ENCODE measurements around the gene FGF5.
"Not testable (repeated sequence)": the region's sequence is repeated elsewhere in the genome, so short reads cannot be mapped to it uniquely, and the experiment has no call there.

The FGF5 gene

GRCh38 chr4:80255329-80256095, 11.0 kb upstream of the FGF5 start:
- DNase-seq, result no peak

- no peak for DNase-seq
Observed at GRCh38 chr4:80257851-80258250, 8.6 kb upstream of the FGF5 start.

- no peak for DNase-seq
Observed at GRCh38 chr4:80259012-80259411, 7.5 kb upstream of the FGF5 start.

DNA sequence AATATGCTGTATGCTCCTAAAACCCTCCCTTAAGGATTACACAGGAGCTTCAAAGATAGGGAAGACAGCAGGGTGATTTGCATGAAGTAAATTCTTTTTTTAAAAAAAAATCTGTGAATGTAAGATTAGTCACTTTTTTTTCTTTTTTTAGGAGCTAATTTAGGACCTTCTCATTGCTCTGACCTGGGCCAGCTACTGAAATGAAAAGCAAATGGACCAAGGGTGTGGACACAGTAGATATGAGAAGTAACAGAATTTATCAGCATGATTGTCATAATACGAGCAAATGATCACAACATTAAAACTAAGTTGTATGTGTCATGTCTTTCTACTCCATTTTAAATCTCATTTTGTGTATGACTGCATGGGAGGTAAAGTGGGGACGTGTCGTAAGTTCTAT, 6.6 kb upstream of the FGF5 start:
- no peak for DNase-seq

DNA sequence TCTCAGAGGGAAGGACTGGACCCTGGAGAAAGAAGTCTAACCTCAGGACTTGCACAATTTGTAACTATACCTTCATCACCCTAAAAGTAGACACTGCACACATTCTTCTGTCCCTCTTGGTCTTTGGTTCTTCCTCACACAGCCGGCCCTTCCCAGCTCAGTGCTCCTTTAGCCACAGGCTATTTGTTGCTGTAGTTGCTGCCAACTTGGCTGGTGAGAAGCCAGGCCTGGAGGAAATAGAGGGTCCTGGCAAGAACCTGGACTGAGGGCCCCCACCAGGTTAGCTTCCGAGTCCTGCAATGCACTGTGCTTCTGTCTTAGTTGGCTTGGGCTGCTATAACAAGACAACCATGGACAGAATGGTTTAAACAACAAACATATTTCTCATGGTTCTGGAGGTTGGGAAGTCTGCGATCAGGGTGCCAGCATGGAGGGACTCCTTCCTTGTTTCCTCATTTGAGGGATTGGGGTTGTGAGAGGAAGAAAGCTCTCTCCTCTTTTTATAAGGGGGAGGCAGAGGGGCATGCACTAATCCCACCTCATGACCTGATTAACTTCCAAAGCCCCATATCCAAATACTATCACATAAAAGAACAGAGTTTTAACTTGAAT, 4.4 kb upstream of the FGF5 start:
- DNase-seq, result no peak

- DNase-seq, result no peak
Observed at GRCh38 chr4:80263541-80264351, 2.7 kb upstream of the FGF5 start.

- DNase-seq, result no peak
Observed at GRCh38 chr4:80264352-80264647, 2.2 kb upstream of the FGF5 start.

- DNase-seq, result no peak
Observed at GRCh38 chr4:80264825-80265224, 1.6 kb upstream of the FGF5 start.

DNA sequence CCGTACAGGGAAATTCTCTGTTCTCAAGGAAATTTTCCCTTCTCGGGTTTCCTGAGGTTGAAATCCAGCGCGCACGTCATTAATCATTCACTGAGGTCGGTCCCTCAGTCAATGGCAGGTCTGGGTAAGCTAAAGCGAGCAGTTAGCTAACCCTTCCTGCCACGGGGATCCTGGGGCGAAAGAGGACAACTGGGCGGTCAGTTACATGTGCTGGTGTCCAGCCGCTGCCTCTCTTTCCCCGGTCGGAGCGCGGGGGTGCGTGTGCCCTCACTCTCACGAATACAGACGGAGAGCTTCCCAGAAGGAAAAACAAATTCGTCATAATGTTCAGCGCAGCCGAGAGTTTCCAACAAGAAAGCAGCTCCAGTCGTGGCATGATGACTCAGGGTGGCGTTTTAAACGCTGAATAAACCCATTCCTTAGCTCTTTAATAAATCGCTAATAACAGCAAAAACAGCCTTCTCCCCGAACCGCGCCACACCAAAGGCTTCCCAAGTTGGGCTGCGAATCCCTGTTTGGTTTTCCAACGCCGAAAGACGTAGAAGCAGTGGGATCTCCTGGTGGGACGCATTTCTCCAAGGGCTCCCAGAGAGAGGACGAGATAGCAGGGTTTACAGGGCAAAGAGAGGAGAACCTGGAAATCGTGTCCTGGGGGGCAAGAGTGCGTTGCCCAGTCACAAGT, 752 bp upstream of the FGF5 start:
- DNase-seq, result no peak

DNA sequence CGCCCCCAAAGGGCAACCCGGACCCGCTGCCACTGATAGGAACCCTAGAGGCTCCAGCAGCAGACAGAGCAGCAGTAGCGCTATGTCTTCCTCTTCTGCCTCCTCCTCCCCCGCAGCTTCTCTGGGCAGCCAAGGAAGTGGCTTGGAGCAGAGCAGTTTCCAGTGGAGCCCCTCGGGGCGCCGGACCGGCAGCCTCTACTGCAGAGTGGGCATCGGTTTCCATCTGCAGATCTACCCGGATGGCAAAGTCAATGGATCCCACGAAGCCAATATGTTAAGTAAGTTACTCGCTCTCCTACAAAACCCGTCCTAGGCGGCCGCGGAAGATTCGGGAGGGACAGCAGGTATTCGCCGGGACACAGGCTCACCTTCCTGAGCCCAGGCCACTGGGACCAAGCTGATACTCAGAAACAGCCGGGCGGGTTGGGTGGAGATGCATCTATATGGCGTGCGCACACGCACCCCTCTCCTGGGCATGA, 477 bp downstream of the FGF5 start:
- DNase-seq, result no peak

GRCh38 chr4:80268081-80268823, 1.8 kb downstream of the FGF5 start:
- DNase-seq, result no peak

- DNase-seq, result no peak
Observed at GRCh38 chr4:80268936-80269335, 2.5 kb downstream of the FGF5 start.

GRCh38 chr4:80270321-80270720, 3.9 kb downstream of the FGF5 start:
- DNase-seq, result no peak

DNA sequence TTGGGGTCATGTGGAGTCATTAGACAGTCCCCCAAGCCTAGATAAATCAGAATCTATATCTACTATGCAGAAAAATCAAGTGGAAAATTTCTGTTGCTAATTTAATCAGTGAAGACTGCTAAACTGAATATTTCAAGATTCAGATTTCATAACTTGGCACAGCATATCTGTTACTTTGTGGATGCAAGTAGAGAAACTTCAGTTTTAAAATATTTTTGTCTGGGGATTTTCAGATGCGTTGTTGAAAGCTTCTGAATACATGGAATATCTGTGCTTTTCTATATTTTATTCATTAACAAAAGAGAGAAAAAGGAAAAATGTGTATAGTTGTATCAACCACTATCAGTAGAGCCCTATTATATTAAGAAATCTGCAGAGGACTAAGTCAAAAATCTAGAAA, 4.4 kb downstream of the FGF5 start:
- DNase-seq, result no peak

DNA sequence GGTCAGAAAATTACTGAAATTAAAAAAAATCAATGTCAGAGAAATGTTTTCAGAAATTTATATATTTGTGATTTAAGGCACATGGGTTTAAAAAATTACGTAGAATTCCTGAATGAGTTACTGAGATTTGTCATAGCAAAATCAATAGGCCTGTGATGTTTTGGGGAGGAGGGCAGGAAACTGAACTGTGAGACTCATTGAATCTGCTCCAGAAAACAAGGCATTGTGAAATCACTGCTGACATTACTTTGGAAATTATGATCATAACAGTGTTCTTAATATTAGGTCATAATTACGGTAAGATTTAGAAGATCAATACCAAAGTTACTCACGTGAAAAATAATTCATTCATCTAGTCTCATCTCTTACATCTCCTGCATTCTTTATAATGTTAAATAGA, 5.3 kb downstream of the FGF5 start:
- no peak for DNase-seq

GRCh38 chr4:80276931-80277330, 10.5 kb downstream of the FGF5 start:
- no peak for DNase-seq

GRCh38 chr4:80279751-80280150, 13.3 kb downstream of the FGF5 start:
- DNase-seq, result no peak

- DNase-seq, result no peak
Observed at GRCh38 chr4:80286451-80286850, 20.0 kb downstream of the FGF5 start.

DNA sequence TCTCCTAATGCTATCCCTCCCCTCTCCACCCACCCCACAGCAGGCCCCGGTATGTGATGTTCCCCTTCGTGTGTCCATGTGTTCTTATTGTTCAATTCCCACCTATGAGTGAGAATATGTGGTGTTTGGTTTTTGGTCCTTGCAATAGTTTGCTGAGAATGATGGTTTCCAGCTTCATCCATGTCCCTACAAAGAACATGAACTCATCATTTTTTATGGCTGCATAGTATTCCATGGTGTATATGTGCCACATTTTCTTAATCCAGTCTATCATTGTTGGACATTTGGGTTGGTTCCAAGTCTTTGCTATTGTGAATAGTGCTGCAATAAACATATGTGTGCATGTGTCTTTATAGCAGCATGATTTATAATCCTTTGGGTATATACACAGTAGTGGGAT, 24.2 kb downstream of the FGF5 start:
- not testable (repeated sequence) for DNase-seq

DNA sequence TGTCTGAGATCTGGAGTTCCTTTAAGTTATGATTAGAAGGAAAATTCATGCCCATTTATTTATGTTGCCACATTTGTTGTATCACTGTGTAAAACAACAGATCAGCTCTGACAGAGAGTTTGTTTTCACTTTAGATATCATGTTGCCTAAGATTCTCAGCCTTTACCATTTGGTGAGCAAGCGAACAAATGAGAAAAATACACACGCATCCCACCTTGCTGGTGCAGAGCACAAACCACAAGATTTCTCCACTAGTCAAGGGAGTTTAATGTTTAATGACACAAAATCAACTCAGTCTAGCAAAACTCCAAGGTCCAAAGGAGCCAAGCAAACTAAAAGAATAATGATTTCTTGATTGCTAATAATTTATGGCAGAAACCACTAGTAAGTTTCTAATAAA, 27.7 kb downstream of the FGF5 start:
- DNase-seq, result no peak

GRCh38 chr4:80295336-80295735, 28.9 kb downstream of the FGF5 start:
- DNase-seq, result no peak

DNA sequence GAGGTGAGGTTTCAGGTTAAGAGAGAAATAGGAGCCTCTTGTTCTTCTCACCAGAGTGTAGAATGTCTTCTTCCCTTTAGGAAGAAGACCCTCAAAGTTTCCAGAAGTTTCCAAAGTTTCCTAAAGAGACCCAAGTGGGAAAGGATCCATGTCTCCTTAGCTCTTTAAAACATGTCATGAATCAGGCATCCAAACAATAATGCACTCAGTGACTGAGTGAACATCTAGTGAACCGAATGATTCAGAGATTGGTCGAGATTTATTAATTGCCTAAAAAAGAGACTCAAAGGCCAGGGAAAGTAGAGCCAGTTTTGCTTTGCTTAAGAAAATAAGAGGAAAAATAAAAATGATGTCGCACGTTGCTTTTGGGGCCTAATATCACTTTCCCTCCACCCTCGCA, 29.4 kb downstream of the FGF5 start:
- DNase-seq, result no peak

- DNase-seq, result no peak
Observed at GRCh38 chr4:80301884-80302283, 35.4 kb downstream of the FGF5 start.

All from activated CD4-positive, alpha-beta T cell treated with anti-CD3 and anti-CD28 coated beads, Interleukin-2, amount 50 U/mL, for 48 hours (primary cell).